K562 (cell line): ENCODE results near the gene PILRA. TPM values are rescaled to one million over a fixed set of nuclear protein-coding genes. Genes with fewer than 3 reads are reported as not detected.
"Not testable (repeated sequence)": the region's sequence is repeated elsewhere in the genome, so short reads cannot be mapped to it uniquely, and the experiment has no call there.

Experiments used
- AFF1 ChIP-seq, 2 experiments: fragments of 450-650 bp; IDR thresholded peaks; 2 replicates each; pipeline ENCODE4 v1.6.1; 2018; ENCODE audit warnings: mild to moderate bottlenecking in 2 of 2, low read depth in 1 of 2; ENCODE audit not compliant: partially characterized antibody in 2 of 2
- ARID1B ChIP-seq: fragments of 450-650 bp; IDR thresholded peaks from 2 replicates; pipeline ENCODE4 v1.6.1; 2016; ENCODE audit warnings: antibody characterized with exemption, mild to moderate bottlenecking, inconsistent platforms
- CTCF ChIP-seq, 3 experiments: IDR thresholded peaks in 2 of 3; conservative IDR thresholded peaks in 1 of 3; 2 replicates each; pipeline ENCODE4 v1.5.1; 2011 to 2012; ENCODE audit warnings: low read length in 3 of 3, mild to moderate bottlenecking in 3 of 3, control low read depth in 2 of 3, improper control_type of control experiment in 1 of 3, inconsistent platforms in 1 of 3, low read depth in 1 of 3, mixed read lengths in 1 of 3, moderate library complexity in 1 of 3; ENCODE audit not compliant: insufficient read depth in 2 of 3
- NKRF ChIP-seq: fragments of 450-650 bp; IDR thresholded peaks from 2 replicates; pipeline ENCODE4 v1.6.1; 2016; ENCODE audit warnings: borderline replicate concordance
- REST ChIP-seq, 2 experiments: fragments of 450-650 bp; formaldehyde crosslinking in 1 of 2; IDR thresholded peaks; 2 replicates each; pipeline versions ENCODE4 v1.4.0 to v1.6.1; 2014 to 2020; ENCODE audit warnings: mild to moderate bottlenecking in 2 of 2, borderline replicate concordance in 1 of 2, low read depth in 1 of 2
- SP1 ChIP-seq: sonication (generic); formaldehyde crosslinking; IDR thresholded peaks from 2 replicates; pipeline ENCODE4 v1.8.1; 2022; ENCODE audit warnings: mild to moderate bottlenecking, missing genetic modification reagents
- ZNF23 ChIP-seq: fragments of 250-450 bp; sonication (Bioruptor Pico); IDR thresholded peaks from 2 replicates; pipeline ENCODE4 v1.4.0; 2020; ENCODE audit warnings: mild to moderate bottlenecking
- polyA plus RNA-seq, 8 experiments: library from polyadenylated mRNA; depleted of rRNA in 4 of 8; stranded (reverse) in 5 of 8; unstranded in 3 of 8; fragments of >200 nt; fragmentation: Nextera tagmentation in 2 of 8; fragmentation: Illumina TruSeq in 1 of 8; extraction: Ambion mirVana in 2 of 8; extraction: Trizol in 1 of 8; gene quantifications; 2 replicates each; pipeline versions ENCODE4 v1.2.1 to v1.2.3, GENCODE V29; 2011 to 2014; ENCODE audit warnings: inconsistent platforms in 1 of 8, missing spikeins in 1 of 8
- total RNA-seq, 7 experiments: library from RNA; depleted of rRNA in 6 of 7; stranded (reverse); fragments of >200 nt in 6 of 7; fragmentation: Illumina TruSeq in 2 of 7; extraction: Trizol in 2 of 7; gene quantifications; 2 replicates each; pipeline versions ENCODE4 v1.2.1 to v1.2.3, GENCODE V29; 2011 to 2021; ENCODE audit warnings: low replicate concordance in 1 of 7

The PILRA gene
- total and polyA plus RNA-seq, 9 of the 15 experiments (the other 6 are each of a cell fraction or from before 2014, with no cell fraction given) = 0.13 to 1.8 (median 0.62) TPM

GRCh38 chr7:100344560-100345287 lies 28.6 kb upstream of the PILRA start (continued):
- TF ChIP-seq REST (IDR thresholded peaks at IDR 0.05; ENCODE audit: borderline replicate concordance) = peak; percentile 72
- TF ChIP-seq REST (CRISPR knock-in tag; IDR thresholded peaks at IDR 0.05; ENCODE audit: low read depth) = not testable (repeated sequence)
- peak; percentile 50 to 81 (median 76) for TF ChIP-seq CTCF (IDR thresholded peaks at IDR 0.05 in 2 of 3, conservative IDR thresholded peaks at IDR 0.05 in 1 of 3; ENCODE audit: insufficient read depth in 2 of 3, low read depth in 1 of 3, low read length in 3 of 3)
- TF ChIP-seq SP1 (CRISPR knock-in tag) = peak; percentile 65; the same call in 1 of the 2 replicates
- TF ChIP-seq ARID1B = peak; percentile 89
- peak; percentile 47; the same call in 1 of the 2 replicates for TF ChIP-seq NKRF
- TF ChIP-seq AFF1 (IDR thresholded peaks at IDR 0.05; ENCODE audit: low read depth in 1 of 2, partially characterized antibody in 2 of 2) = peak in 1 of 2 experiments; percentile 76
- TF ChIP-seq ZNF23 = 0 out of 2 replicates have a peak, but pooled peaks have one; percentile 58
